Keratinocyte (primary cell): ENCODE measurements around the gene ATL2. TPM values are rescaled to one million over a fixed set of nuclear protein-coding genes. Genes with fewer than 3 reads are reported as not detected.

Experiments used
- DNase-seq: peaks from one replicate; pipeline ENCODE4 v3.0.0-alpha.2; 2011; ENCODE audit warnings: low read depth, missing footprints, low spot score
- FAIRE-seq: peaks from 2 replicates; lab custom pipeline; 2011; peaks lifted over from hg19 to GRCh38; lab: Jason Lieb, UNC
- H2AFZ ChIP-seq: 2 replicates; pipeline ENCODE4 v1.6.0; 2012; ENCODE audit warnings: low read length, control low read depth, inconsistent platforms; ENCODE audit not compliant: control insufficient read depth
- H3K27ac ChIP-seq: 2 replicates; pipeline ENCODE4 v1.5.1; 2011; ENCODE audit warnings: low read length; ENCODE audit not compliant: control insufficient read depth, insufficient read depth
- H3K27me3 ChIP-seq: 3 replicates; pipeline ENCODE4 v1.6.0; 2011; ENCODE audit warnings: low read length; ENCODE audit not compliant: control insufficient read depth, insufficient read depth; ENCODE audit errors: extremely low read depth
- H3K36me3 ChIP-seq, 2 experiments: 2 replicates in 1 of 2; 3 replicates in 1 of 2; pipeline ENCODE4 v1.5.1; 2011; ENCODE audit warnings: low read length in 2 of 2, mild to moderate bottlenecking in 1 of 2; ENCODE audit not compliant: control insufficient read depth in 2 of 2, insufficient read depth in 2 of 2; ENCODE audit errors: extremely low read depth in 1 of 2
- H3K4me1 ChIP-seq: 3 replicates; pipeline ENCODE4 v1.5.1; 2011; ENCODE audit warnings: low read length; ENCODE audit not compliant: control insufficient read depth, insufficient read depth; ENCODE audit errors: extremely low read depth
- H3K4me2 ChIP-seq: 3 replicates; pipeline ENCODE4 v1.6.0; 2011; ENCODE audit warnings: low read depth, low read length; ENCODE audit not compliant: control insufficient read depth, insufficient read depth; ENCODE audit errors: extremely low read depth
- H3K4me3 ChIP-seq, 3 experiments: fragments of 200-600 bp in 1 of 3; sonication (generic) in 1 of 3; 2 replicates in 2 of 3; 3 replicates in 1 of 3; pipeline ENCODE4 v1.5.1; 2011 to 2016; ENCODE audit warnings: low read length in 3 of 3, mild to moderate bottlenecking in 3 of 3, control low read depth in 2 of 3, inconsistent platforms in 1 of 3, low read depth in 1 of 3, mixed read lengths in 1 of 3, mixed run types in 1 of 3, moderate library complexity in 1 of 3; ENCODE audit not compliant: control insufficient read depth in 2 of 3, insufficient read depth in 2 of 3; ENCODE audit errors: extremely low read depth in 1 of 3
- H3K79me2 ChIP-seq: 2 replicates; pipeline ENCODE4 v1.6.0; 2012; ENCODE audit warnings: low read length; ENCODE audit not compliant: control insufficient read depth, insufficient read depth
- H3K9ac ChIP-seq: 3 replicates; pipeline ENCODE4 v1.6.0; 2011; ENCODE audit warnings: low read length; ENCODE audit not compliant: control insufficient read depth, insufficient read depth; ENCODE audit errors: extremely low read depth
- H3K9me1 ChIP-seq: 3 replicates; pipeline ENCODE4 v1.6.0; 2011; ENCODE audit warnings: low read length; ENCODE audit not compliant: control insufficient read depth, insufficient read depth; ENCODE audit errors: extremely low read depth
- H3K9me3 ChIP-seq: 2 replicates; pipeline ENCODE4 v1.5.1; 2012; ENCODE audit warnings: low read depth, low read length; ENCODE audit not compliant: control insufficient read depth
- H4K20me1 ChIP-seq: 3 replicates; pipeline ENCODE4 v1.6.0; 2011; ENCODE audit warnings: low read length; ENCODE audit not compliant: control insufficient read depth, insufficient read depth; ENCODE audit errors: extremely low read depth
- CTCF ChIP-seq, 3 experiments: IDR thresholded peaks in 1 of 3; conservative IDR thresholded peaks in 1 of 3; optimal IDR thresholded peaks in 1 of 3; 2 replicates in 2 of 3; 3 replicates in 1 of 3; pipeline versions ENCODE3 to v1.5.1; 2011; ENCODE audit warnings: low read length in 3 of 3, mild to moderate bottlenecking in 3 of 3, moderate library complexity in 2 of 3, control low read depth in 1 of 3, inconsistent platforms in 1 of 3; ENCODE audit not compliant: insufficient read depth in 2 of 3; ENCODE audit errors: extremely low read depth in 1 of 3
- EZH2 ChIP-seq: IDR thresholded peaks from one replicate; pipeline ENCODE4 v1.6.1; 2012; ENCODE audit warnings: inconsistent platforms, mild to moderate bottlenecking, low read length, moderate library complexity
- dilution Hi-C: fragments of 300-500 bp; cut with MboI; formaldehyde crosslinking; loops from one replicate; pipeline ENCODE4 v1.7.0; 2020; ENCODE audit warnings: low sequenced_read_pairs; ENCODE audit not compliant: extremely low pct_ligation_motif_present
- polyA plus RNA-seq, 5 experiments: library from polyadenylated mRNA; depleted of rRNA in 3 of 5; stranded (reverse) in 3 of 5; stranded (forward) in 1 of 5; unstranded in 1 of 5; fragments of >200 nt; gene quantifications; 1 replicate in 1 of 5; 2 replicates in 3 of 5; 3 replicates in 1 of 5; pipeline versions ENCODE4 v1.2.1 to v1.2.3, GENCODE V29; 2011 to 2012; ENCODE audit warnings: missing spikeins in 2 of 5, low read depth in 1 of 5, low replicate concordance in 1 of 5

The ATL2 gene
- polyA plus RNA-seq, 1 donor (not counting 4 experiments of a cell fraction or from before 2014, with no cell fraction given): 83.2 TPM

- TF ChIP-seq CTCF (optimal IDR thresholded peaks at IDR 0.05 in 1 of 3, IDR thresholded peaks at IDR 0.05 in 1 of 3, conservative IDR thresholded peaks at IDR 0.05 in 1 of 3; ENCODE audit: extremely low read depth in 1 of 3, insufficient read depth in 2 of 3, low read length in 3 of 3) (no peak), EZH2 (no peak)
- Histone ChIP-seq H3K79me2 (peaks cover 90% of the 10 kb centered on the region), H3K4me1 (no peaks in the 10 kb centered on the region), H3K27ac (no peak overlapping the region), H3K9me3 (no peaks in the 10 kb centered on the region), H3K4me3 (no peak overlapping the region), H3K27me3 (no peaks in the 10 kb centered on the region), H3K36me3 (peaks cover 0 to 3% of the 10 kb centered on the region in 2 experiments), H2AFZ (no peak overlapping the region), H3K9me1 (no peaks in the 10 kb centered on the region), H4K20me1 (peaks cover 2% of the 10 kb centered on the region), H3K9ac (no peak overlapping the region), H3K4me2 (no peak overlapping the region)
- dilution Hi-C loops: no loop called here
- DNase-seq (no peak), FAIRE-seq (no peak)
Measured at GRCh38 chr2:38360177-38360576, 16.9 kb downstream of the ATL2 start.

GRCh38 chr2:38353402-38353801, 23.7 kb downstream of the ATL2 start:
- Histone ChIP-seq H3K4me1 (no peaks in the 10 kb centered on the region), H3K27ac (no peak overlapping the region), H3K9ac (no peak overlapping the region), H3K9me1 (no peaks in the 10 kb centered on the region), H3K27me3 (no peaks in the 10 kb centered on the region), H3K9me3 (no peaks in the 10 kb centered on the region), H3K4me3 (no peak overlapping the region), H3K79me2 (peaks cover 84% of the 10 kb centered on the region), H4K20me1 (no peaks in the 10 kb centered on the region), H3K36me3 (peaks cover 0 to 3% of the 10 kb centered on the region in 2 experiments), H2AFZ (no peak overlapping the region), H3K4me2 (no peak overlapping the region)
- dilution Hi-C loops: no loop called here
- FAIRE-seq: no peak
- no peak for DNase-seq
- TF ChIP-seq EZH2 (no peak), CTCF (optimal IDR thresholded peaks at IDR 0.05 in 1 of 3, IDR thresholded peaks at IDR 0.05 in 1 of 3, conservative IDR thresholded peaks at IDR 0.05 in 1 of 3; ENCODE audit: extremely low read depth in 1 of 3, insufficient read depth in 2 of 3, low read length in 3 of 3) (no peak)
